ENCODE measurements around the gene GTF3C5. TPM values are rescaled to one million over a fixed set of nuclear protein-coding genes. Genes with fewer than 3 reads are reported as not detected.

GTF3C5 gene
- total and polyA plus RNA-seq, 2 of the 4 experiments (the other 2 are of a cell fraction), result 49.1 to 52.3 TPM

Small RNA genes within 50 kb of the gene (microRNA-seq; reads per million reads assigned to microRNA genes)
- 4.7 to 5.2 reads per million in 2 experiments for gene MIR6877 (ENCODE audit: insufficient read depth in 1 of 2, insufficient read length in 1 of 2, unreplicated experiment in 1 of 2)

Small RNA genes within 50 kb of the gene (small RNA-seq; reads per million reads assigned to genes)
- 0 to 11.1 (median 3.1) reads per million in 5 experiments for gene MIR6877

Other genes starting within 250 kb of the GTF3C5 start
- under 0.01 TPM in 2 replicates for gene AK8, start 152.7 kb upstream of the GTF3C5 start, total RNA-seq (2012; rRNA removed)
- gene AK8, start 152.7 kb upstream of the GTF3C5 start, polyA plus RNA-seq (2012; rRNA removed), result 0.09 and 0.19 TPM in 2 replicates
- 0.90 and 1.1 TPM in 2 replicates for gene SPACA9, start 152.1 kb upstream of the GTF3C5 start, total RNA-seq (2012; rRNA removed)
- gene SPACA9, start 152.1 kb upstream of the GTF3C5 start, polyA plus RNA-seq (2012; rRNA removed), result 4.3 and 4.9 TPM in 2 replicates
- 44.2 and 56.3 TPM in 2 replicates for gene TSC1, start 86.4 kb upstream of the GTF3C5 start, total RNA-seq (2012; rRNA removed)
- 24.0 and 25.7 TPM in 2 replicates for gene TSC1, start 86.4 kb upstream of the GTF3C5 start, polyA plus RNA-seq (2012; rRNA removed)
- not detected in 2 replicates for gene GFI1B, start 52.3 kb upstream of the GTF3C5 start, total RNA-seq (2012; rRNA removed)
- gene GFI1B, start 52.3 kb upstream of the GTF3C5 start, polyA plus RNA-seq (2012; rRNA removed), result 0.02 TPM in 1 of 2 replicates, not detected in the other
- gene CEL, start 31.0 kb downstream of the GTF3C5 start, total RNA-seq (2012; rRNA removed), result under 0.01 TPM in 2 replicates
- gene CEL, start 31.0 kb downstream of the GTF3C5 start, polyA plus RNA-seq (2012; rRNA removed), result 0.67 and 0.75 TPM in 2 replicates
- gene RALGDS, start 90.2 kb downstream of the GTF3C5 start, total RNA-seq (2012; rRNA removed), result 12.2 and 13.1 TPM in 2 replicates
- gene RALGDS, start 90.2 kb downstream of the GTF3C5 start, polyA plus RNA-seq (2012; rRNA removed), result 36.9 and 37.2 TPM in 2 replicates
- gene GBGT1, start 132.9 kb downstream of the GTF3C5 start, total RNA-seq (2012; rRNA removed), result 0.83 and 1.8 TPM in 2 replicates
- gene GBGT1, start 132.9 kb downstream of the GTF3C5 start, polyA plus RNA-seq (2012; rRNA removed), result 2.4 and 3.2 TPM in 2 replicates
- gene OBP2B, start 178.3 kb downstream of the GTF3C5 start, total RNA-seq (2012; rRNA removed), result not detected in 2 replicates
- gene OBP2B, start 178.3 kb downstream of the GTF3C5 start, polyA plus RNA-seq (2012; rRNA removed), result not detected in 2 replicates
- gene ABO, start 244.2 kb downstream of the GTF3C5 start, total RNA-seq (2012; rRNA removed), result not detected in 2 replicates
- gene ABO, start 244.2 kb downstream of the GTF3C5 start, polyA plus RNA-seq (2012; rRNA removed), result not detected in 2 replicates